ENCODE results near the gene PTBP1. TPM values are rescaled to one million over a fixed set of nuclear protein-coding genes. Genes with fewer than 3 reads are reported as not detected.

The PTBP1 gene
- total and polyA plus RNA-seq, 2 of the 13 experiments (the other 11 are each of a cell fraction or from before 2014, with no cell fraction given) = 195 to 288 TPM

GRCh38 chr19:850221-850978 lies 53.1 kb downstream of the PTBP1 start (continued):
- no peak for TF ChIP-seq PRPF4 (IDR thresholded peaks at IDR 0.05; ENCODE audit: low read depth, low read length, poor library complexity, severe bottlenecking)
- 0 out of 2 replicates have a peak, but pooled peaks have one; percentile 46 for TF ChIP-seq ZFP91 (CRISPR knock-in tag; IDR thresholded peaks at IDR 0.05; ENCODE audit: borderline replicate concordance)
- TF ChIP-seq HOXA3 (CRISPR knock-in tag; IDR thresholded peaks at IDR 0.05) = 0 out of 2 replicates have a peak, but pooled peaks have one; percentile 10
- TF ChIP-seq CEBPB (IDR thresholded peaks at IDR 0.05; ENCODE audit: borderline replicate concordance, low read depth, low read length) = peak; percentile 39; the same call in 1 of the 2 replicates
- TF ChIP-seq PATZ1 (CRISPR knock-in tag; IDR thresholded peaks at IDR 0.05) = 0 out of 2 replicates have a peak, but pooled peaks have one; percentile 18
- 0 out of 2 replicates have a peak, but pooled peaks have one; percentile 20 for TF ChIP-seq TAF1 (CRISPR knock-in tag; IDR thresholded peaks at IDR 0.05)
- TF ChIP-seq ZKSCAN8 (CRISPR knock-in tag; IDR thresholded peaks at IDR 0.05; ENCODE audit: borderline replicate concordance) = peak; percentile 99
- TF ChIP-seq MTF2 (CRISPR knock-in tag; IDR thresholded peaks at IDR 0.05; ENCODE audit: borderline replicate concordance) = peak; percentile 83; the same call in 1 of the 2 replicates
- no peak for TF ChIP-seq SNAPC5 (CRISPR knock-in tag; IDR thresholded peaks at IDR 0.05; ENCODE audit: borderline replicate concordance)
